Measurements from ENCODE around the gene LAMA5. TPM values are rescaled to one million over a fixed set of nuclear protein-coding genes. Genes with fewer than 3 reads are reported as not detected.

Gene LAMA5
- total and polyA plus RNA-seq, 2 experiments from 2014 or later, result 71.3 to 252 TPM

DNA sequence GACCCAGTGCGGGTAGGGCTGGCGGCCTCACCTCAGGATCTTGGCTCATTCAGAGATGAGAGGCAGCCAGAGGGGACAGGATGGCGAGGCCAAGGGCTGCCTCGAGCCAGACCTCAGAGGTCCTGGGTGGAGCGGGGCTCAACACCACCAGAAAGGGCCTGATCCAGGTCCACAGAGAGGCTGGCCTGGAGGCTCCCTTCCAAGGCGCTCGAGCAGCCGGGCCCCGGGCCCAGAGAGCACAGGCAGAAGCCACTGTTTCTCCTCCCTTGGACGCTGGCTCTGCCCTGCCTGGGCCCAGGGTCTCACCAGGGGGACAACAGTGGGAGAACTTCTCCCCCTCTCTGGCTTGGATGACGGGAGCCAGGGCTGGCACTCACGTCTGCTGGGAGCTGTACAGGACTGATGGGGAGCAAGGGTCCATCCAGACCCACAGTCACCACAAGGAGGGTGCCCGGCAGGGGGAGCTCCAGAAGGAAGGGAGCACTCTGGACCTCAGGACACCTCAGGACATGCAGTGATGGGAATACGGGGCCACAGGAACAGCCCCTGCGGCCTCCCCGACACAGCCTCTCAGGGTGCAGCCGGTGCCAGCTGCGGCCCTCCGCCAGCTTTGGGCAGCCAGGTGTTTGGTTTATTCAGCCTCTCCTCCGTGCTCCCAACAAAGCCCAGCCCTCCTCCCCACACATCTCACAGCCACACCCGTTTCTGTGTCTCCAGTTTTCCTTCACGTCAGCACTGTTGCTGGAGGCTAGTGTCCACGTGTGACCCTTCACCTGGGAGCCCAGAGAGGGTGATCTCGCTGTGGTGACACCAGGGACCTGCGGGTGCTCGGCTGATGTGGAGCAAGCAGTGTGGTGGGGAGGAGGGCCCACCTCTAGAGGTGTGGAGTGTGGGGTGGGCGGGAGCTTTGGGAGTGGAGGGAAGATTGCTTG is 28.5 kb upstream of the LAMA5 start:
- Histone ChIP-seq H3K4me2 (no peak overlapping the region), H3K27ac (no peak overlapping the region), H4K20me1 (ENCODE audit: insufficient read depth, poor library complexity, severe bottlenecking) (no peaks in the 10 kb centered on the region), H3K4me3 (no peak overlapping the region), H3K79me2 (no peaks in the 10 kb centered on the region), H3K36me3 (replicated peaks; ENCODE audit: insufficient read depth, low read depth) (no peaks in the 10 kb centered on the region), H3K9me2 (replicated peaks; ENCODE audit: insufficient read depth) (no peaks in the 10 kb centered on the region), H3K27me3 (no peaks in the 10 kb centered on the region), H2AFZ (no peak overlapping the region), H3K9me3 (ENCODE audit: low read depth) (no peaks in the 10 kb centered on the region), H3K4me1 (ENCODE audit: insufficient read depth) (no peaks in the 10 kb centered on the region)
- 94% methylated on average over 27 of the region's 27 CpGs for WGBS (ENCODE audit: low lambda C conversion rate, missing lambda C conversion rate)
- TF ChIP-seq EZH2 (IDR thresholded peaks at IDR 0.05; ENCODE audit: borderline replicate concordance) (no peak), EZH2phosphoT487 (IDR thresholded peaks at IDR 0.05; ENCODE audit: low read depth, severe bottlenecking, unreplicated experiment) (no peak)
- TF ChIP-seq, protein P1, sequence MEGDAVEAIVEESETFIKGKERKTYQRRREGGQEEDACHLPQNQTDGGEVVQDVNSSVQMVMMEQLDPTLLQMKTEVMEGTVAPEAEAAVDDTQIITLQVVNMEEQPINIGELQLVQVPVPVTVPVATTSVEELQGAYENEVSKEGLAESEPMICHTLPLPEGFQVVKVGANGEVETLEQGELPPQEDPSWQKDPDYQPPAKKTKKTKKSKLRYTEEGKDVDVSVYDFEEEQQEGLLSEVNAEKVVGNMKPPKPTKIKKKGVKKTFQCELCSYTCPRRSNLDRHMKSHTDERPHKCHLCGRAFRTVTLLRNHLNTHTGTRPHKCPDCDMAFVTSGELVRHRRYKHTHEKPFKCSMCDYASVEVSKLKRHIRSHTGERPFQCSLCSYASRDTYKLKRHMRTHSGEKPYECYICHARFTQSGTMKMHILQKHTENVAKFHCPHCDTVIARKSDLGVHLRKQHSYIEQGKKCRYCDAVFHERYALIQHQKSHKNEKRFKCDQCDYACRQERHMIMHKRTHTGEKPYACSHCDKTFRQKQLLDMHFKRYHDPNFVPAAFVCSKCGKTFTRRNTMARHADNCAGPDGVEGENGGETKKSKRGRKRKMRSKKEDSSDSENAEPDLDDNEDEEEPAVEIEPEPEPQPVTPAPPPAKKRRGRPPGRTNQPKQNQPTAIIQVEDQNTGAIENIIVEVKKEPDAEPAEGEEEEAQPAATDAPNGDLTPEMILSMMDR (IDR thresholded peaks at IDR 0.05; ENCODE audit: poor library complexity), result no peak
- no peak for DNase-seq (ENCODE audit: low spot score)

DNA sequence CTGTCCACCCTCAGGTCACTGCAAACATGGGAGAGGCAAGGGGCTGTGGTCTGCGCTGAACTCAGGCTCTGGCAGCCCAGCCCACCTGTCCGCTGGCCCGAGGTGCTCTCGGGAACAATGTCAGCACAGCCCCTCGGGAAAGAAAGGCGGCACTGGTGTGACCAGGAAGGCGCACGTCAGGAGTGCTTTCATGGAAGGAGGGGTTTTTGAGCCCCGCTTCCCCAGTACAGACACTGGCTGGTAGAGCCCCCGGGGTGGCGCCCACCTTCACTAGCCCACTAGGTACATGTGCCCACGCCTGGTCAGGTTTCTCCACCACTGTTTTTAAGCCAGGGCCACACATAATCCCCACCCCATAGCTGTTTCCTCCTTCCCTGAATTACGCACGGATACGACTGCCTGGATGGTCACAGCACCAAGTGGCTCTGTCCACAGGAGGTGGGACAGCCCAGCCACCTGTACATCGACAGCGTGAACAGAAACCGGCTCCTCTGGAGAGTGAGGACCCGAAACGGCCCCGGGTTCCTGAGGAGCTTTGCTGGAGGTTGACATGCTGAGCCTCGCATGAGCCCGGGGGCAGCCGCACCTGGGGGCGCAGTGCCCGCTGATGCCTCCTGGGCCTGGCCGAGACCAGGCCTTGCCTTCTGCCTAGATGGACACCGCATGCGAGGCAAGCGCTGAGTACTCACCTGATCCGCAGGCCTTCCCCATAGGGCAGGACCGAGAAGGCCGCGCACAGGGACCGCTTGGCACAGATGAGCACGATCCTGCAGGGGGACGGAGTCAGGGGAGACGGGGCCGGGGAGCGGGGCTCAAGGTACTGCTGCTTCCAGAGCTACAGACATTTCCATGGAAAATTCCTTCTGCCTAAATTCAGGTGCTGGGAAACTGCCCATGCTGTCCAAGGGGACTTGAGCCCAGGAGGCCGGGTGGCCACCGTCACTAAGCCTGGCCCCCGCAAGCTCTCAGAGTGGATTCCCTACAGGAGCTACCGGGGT is 27.4 kb upstream of the LAMA5 start:
- Histone ChIP-seq H3K4me1 (ENCODE audit: insufficient read depth) (no peaks in the 10 kb centered on the region), H3K4me2 (no peak overlapping the region), H3K4me3 (no peak overlapping the region), H3K9me2 (replicated peaks; ENCODE audit: insufficient read depth) (no peaks in the 10 kb centered on the region), H3K27ac (no peak overlapping the region), H2AFZ (no peak overlapping the region), H4K20me1 (ENCODE audit: insufficient read depth, poor library complexity, severe bottlenecking) (no peaks in the 10 kb centered on the region), H3K9me3 (ENCODE audit: low read depth) (no peaks in the 10 kb centered on the region), H3K36me3 (replicated peaks; ENCODE audit: insufficient read depth, low read depth) (no peaks in the 10 kb centered on the region), H3K79me2 (no peaks in the 10 kb centered on the region), H3K27me3 (no peaks in the 10 kb centered on the region)
- no peak for TF ChIP-seq EZH2 (IDR thresholded peaks at IDR 0.05; ENCODE audit: borderline replicate concordance)
- TF ChIP-seq EZH2phosphoT487 (IDR thresholded peaks at IDR 0.05; ENCODE audit: low read depth, severe bottlenecking, unreplicated experiment), result no peak
- TF ChIP-seq, protein P1 (IDR thresholded peaks at IDR 0.05; ENCODE audit: poor library complexity), result no peak
- WGBS (ENCODE audit: low lambda C conversion rate, missing lambda C conversion rate), result 96% methylated on average over 37 of the region's 44 CpGs
- DNase-seq (ENCODE audit: low spot score), result no peak

- no peaks in the 10 kb centered on the region for H3K36me3 ChIP-seq (replicated peaks; ENCODE audit: insufficient read depth, low read depth)
Measured at GRCh38 chr20:62393830-62394229, 26.7 kb upstream of the LAMA5 start.

More at GRCh38 chr20:62393830-62394229, 26.7 kb upstream of the LAMA5 start:
- Histone ChIP-seq H2AFZ (no peak overlapping the region), H3K9me2 (replicated peaks; ENCODE audit: insufficient read depth) (no peaks in the 10 kb centered on the region), H3K27ac (no peak overlapping the region), H3K4me1 (ENCODE audit: insufficient read depth) (no peaks in the 10 kb centered on the region), H3K4me3 (no peak overlapping the region), H3K79me2 (peaks cover 5% of the 10 kb centered on the region), H3K27me3 (no peaks in the 10 kb centered on the region), H3K9me3 (ENCODE audit: low read depth) (no peaks in the 10 kb centered on the region), H4K20me1 (ENCODE audit: insufficient read depth, poor library complexity, severe bottlenecking) (no peaks in the 10 kb centered on the region), H3K4me2 (no peak overlapping the region)
- DNase-seq (ENCODE audit: low spot score), result no peak
- WGBS (ENCODE audit: low lambda C conversion rate, missing lambda C conversion rate), result 94% methylated on average over 24 of the region's 24 CpGs
- TF ChIP-seq EZH2 (IDR thresholded peaks at IDR 0.05; ENCODE audit: borderline replicate concordance) (no peak), EZH2phosphoT487 (IDR thresholded peaks at IDR 0.05; ENCODE audit: low read depth, severe bottlenecking, unreplicated experiment) (no peak)
- TF ChIP-seq, protein P1 (IDR thresholded peaks at IDR 0.05; ENCODE audit: poor library complexity), result no peak
